KMS-11 (cell line): Measurements from ENCODE around the gene PRRC2B.

ENCODE experiments used
- H2AFZ ChIP-seq: fragments of 200-600 bp; sonication (generic); 2 replicates; pipeline ENCODE4 v1.6.1; 2016; ENCODE audit warnings: antibody characterized with exemption, mixed run types, low read depth
- H3K27ac ChIP-seq: fragments of 200-600 bp; sonication (generic); 2 replicates; pipeline ENCODE4 v1.6.1; 2016; ENCODE audit warnings: mild to moderate bottlenecking, mixed run types
- H3K27me3 ChIP-seq: fragments of 200-600 bp; sonication (generic); 2 replicates; pipeline ENCODE4 v1.6.1; 2017; ENCODE audit warnings: mild to moderate bottlenecking, low read depth, mixed run types, moderate library complexity; ENCODE audit not compliant: insufficient read depth
- H3K36me3 ChIP-seq: fragments of 200-600 bp; sonication (generic); 2 replicates; pipeline ENCODE4 v1.6.1; 2017; ENCODE audit warnings: mild to moderate bottlenecking, mixed run types; ENCODE audit not compliant: insufficient read depth
- H3K4me1 ChIP-seq: fragments of 200-600 bp; sonication (generic); 2 replicates; pipeline ENCODE4 v1.6.1; 2016; ENCODE audit warnings: mild to moderate bottlenecking, low read depth, mixed run types; ENCODE audit not compliant: poor library complexity, severe bottlenecking
- H3K4me2 ChIP-seq: fragments of 200-600 bp; sonication (generic); 2 replicates; pipeline ENCODE4 v1.7.0; 2016; ENCODE audit warnings: mild to moderate bottlenecking, mixed run types
- H3K4me3 ChIP-seq: fragments of 200-600 bp; sonication (generic); IDR thresholded peaks from 2 replicates; pipeline ENCODE4 v1.6.1; 2017; ENCODE audit warnings: low read depth, low read length, mixed read lengths; ENCODE audit not compliant: insufficient read depth
- H3K79me2 ChIP-seq: fragments of 200-600 bp; sonication (generic); 2 replicates; pipeline ENCODE4 v1.6.1; 2016; ENCODE audit warnings: low read depth, mixed run types; ENCODE audit not compliant: insufficient read depth
- H3K9ac ChIP-seq: fragments of 200-600 bp; sonication (generic); 2 replicates; pipeline ENCODE4 v1.6.1; 2016; ENCODE audit warnings: mild to moderate bottlenecking, mixed run types
- H4K20me1 ChIP-seq: fragments of 200-600 bp; sonication (generic); 2 replicates; pipeline ENCODE4 v1.6.1; 2016; ENCODE audit warnings: mild to moderate bottlenecking, mixed run types; ENCODE audit not compliant: insufficient read depth
- TF ChIP-seq, protein P1 (sequence below): fragments of 200-600 bp; sonication (generic); conservative IDR thresholded peaks from 2 replicates; pipeline ENCODE4 v1.6.1; 2017; ENCODE audit warnings: low read depth, mild to moderate bottlenecking, antibody characterized with exemption, low read length, moderate library complexity, mixed read lengths

The PRRC2B gene

GRCh38 chr9:131517761-131518190 lies 123.9 kb downstream of the PRRC2B start:
- peaks cover 12% of the 10 kb centered on the region; the same call in 1 of the 2 replicates for H3K36me3 ChIP-seq
- no peaks in the 10 kb centered on the region for H3K27me3 ChIP-seq
- H3K4me3 ChIP-seq = no peak overlapping the region
- H3K4me1 ChIP-seq = no peaks in the 10 kb centered on the region
- H4K20me1 ChIP-seq = no peaks in the 10 kb centered on the region
- no peak overlapping the region for H3K4me2 ChIP-seq
- H3K79me2 ChIP-seq = no peaks in the 10 kb centered on the region
- H3K27ac ChIP-seq = no peak overlapping the region
- H3K9ac ChIP-seq = no peak overlapping the region
- no peak overlapping the region for H2AFZ ChIP-seq
- TF ChIP-seq, protein P1, sequence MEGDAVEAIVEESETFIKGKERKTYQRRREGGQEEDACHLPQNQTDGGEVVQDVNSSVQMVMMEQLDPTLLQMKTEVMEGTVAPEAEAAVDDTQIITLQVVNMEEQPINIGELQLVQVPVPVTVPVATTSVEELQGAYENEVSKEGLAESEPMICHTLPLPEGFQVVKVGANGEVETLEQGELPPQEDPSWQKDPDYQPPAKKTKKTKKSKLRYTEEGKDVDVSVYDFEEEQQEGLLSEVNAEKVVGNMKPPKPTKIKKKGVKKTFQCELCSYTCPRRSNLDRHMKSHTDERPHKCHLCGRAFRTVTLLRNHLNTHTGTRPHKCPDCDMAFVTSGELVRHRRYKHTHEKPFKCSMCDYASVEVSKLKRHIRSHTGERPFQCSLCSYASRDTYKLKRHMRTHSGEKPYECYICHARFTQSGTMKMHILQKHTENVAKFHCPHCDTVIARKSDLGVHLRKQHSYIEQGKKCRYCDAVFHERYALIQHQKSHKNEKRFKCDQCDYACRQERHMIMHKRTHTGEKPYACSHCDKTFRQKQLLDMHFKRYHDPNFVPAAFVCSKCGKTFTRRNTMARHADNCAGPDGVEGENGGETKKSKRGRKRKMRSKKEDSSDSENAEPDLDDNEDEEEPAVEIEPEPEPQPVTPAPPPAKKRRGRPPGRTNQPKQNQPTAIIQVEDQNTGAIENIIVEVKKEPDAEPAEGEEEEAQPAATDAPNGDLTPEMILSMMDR = no peak

DNA sequence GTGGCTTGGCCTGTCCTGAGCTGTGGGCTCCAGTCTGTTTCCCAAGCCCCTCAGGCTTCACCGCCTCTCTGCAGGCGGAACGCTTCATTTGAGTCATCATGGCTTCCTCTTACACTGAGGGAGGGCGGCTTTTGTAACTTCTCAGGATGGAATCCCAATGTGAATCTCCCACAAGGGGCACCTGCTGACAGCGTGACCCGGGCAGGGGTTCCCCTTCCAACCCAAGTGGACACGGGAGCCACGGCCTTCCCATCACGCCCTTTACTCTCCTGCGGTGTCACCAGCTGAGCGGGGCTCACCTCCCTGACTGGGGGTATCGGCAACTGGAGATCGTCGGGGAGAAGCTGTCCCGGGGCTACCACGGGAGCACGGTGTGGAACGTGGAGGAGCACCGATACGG lies 124.7 kb downstream of the PRRC2B start:
- Histone ChIP-seq H3K27ac (no peak overlapping the region), H3K9ac (no peak overlapping the region), H3K4me1 (no peaks in the 10 kb centered on the region), H3K36me3 (peaks cover 8% of the 10 kb centered on the region; the same call in 1 of the 2 replicates), H3K79me2 (no peaks in the 10 kb centered on the region), H4K20me1 (no peaks in the 10 kb centered on the region), H3K4me2 (no peak overlapping the region), H2AFZ (no peak overlapping the region), H3K4me3 (no peak overlapping the region), H3K27me3 (no peaks in the 10 kb centered on the region)
- TF ChIP-seq, protein P1 = no peak

GRCh38 chr9:131520503-131520902 lies 126.6 kb downstream of the PRRC2B start:
- TF ChIP-seq, protein P1 = no peak
- Histone ChIP-seq H3K36me3 (peaks cover 8% of the 10 kb centered on the region; the same call in 1 of the 2 replicates), H4K20me1 (no peaks in the 10 kb centered on the region)

GRCh38 chr9:131521203-131521602 lies 127.3 kb downstream of the PRRC2B start:
- no peak overlapping the region for H3K27ac ChIP-seq
- H4K20me1 ChIP-seq = no peaks in the 10 kb centered on the region
- H3K4me3 ChIP-seq = no peak overlapping the region
- TF ChIP-seq, protein P1 = no peak
- H3K9ac ChIP-seq = no peak overlapping the region
- H3K79me2 ChIP-seq = no peaks in the 10 kb centered on the region
- H3K27me3 ChIP-seq = no peaks in the 10 kb centered on the region
- H3K36me3 ChIP-seq = peaks cover 6% of the 10 kb centered on the region; the same call in 1 of the 2 replicates
- H2AFZ ChIP-seq = no peak overlapping the region
- H3K4me1 ChIP-seq = no peaks in the 10 kb centered on the region
- no peak overlapping the region for H3K4me2 ChIP-seq

More at GRCh38 chr9:131520503-131520902, 126.6 kb downstream of the PRRC2B start:
- Histone ChIP-seq H3K4me2 (no peak overlapping the region), H3K27me3 (no peaks in the 10 kb centered on the region), H3K4me1 (no peaks in the 10 kb centered on the region), H3K79me2 (no peaks in the 10 kb centered on the region), H2AFZ (no peak overlapping the region), H3K4me3 (no peak overlapping the region), H3K9ac (no peak overlapping the region), H3K27ac (no peak overlapping the region)
